Measurements from ENCODE around the gene MAPRE2. TPM values are rescaled to one million over a fixed set of nuclear protein-coding genes. Genes with fewer than 3 reads are reported as not detected.

The MAPRE2 gene
- total RNA-seq, 1 experiment from 2014 or later, result 9.1 TPM

GRCh38 chr18:35118641-35119040 lies 77.4 kb downstream of the MAPRE2 start:
- no peaks in the 10 kb centered on the region for H3F3A ChIP-seq (ENCODE audit: insufficient read depth, low read depth)
- no peaks in the 10 kb centered on the region for H3K36me3 ChIP-seq (ENCODE audit: low read depth)
- H3K79me2 ChIP-seq (ENCODE audit: low read depth), result no peaks in the 10 kb centered on the region
- H3K27ac ChIP-seq, result no peak overlapping the region
- TF ChIP-seq CTCF (conservative IDR thresholded peaks at IDR 0.05) (no peak), EZH2 (IDR thresholded peaks at IDR 0.05; ENCODE audit: low read depth) (no peak)
- H3K4me1 ChIP-seq (replicated peaks; ENCODE audit: insufficient read depth), result no peaks in the 10 kb centered on the region
- H2AFZ ChIP-seq, result no peak overlapping the region
- H3K9me2 ChIP-seq (ENCODE audit: insufficient read depth), result no peaks in the 10 kb centered on the region
- intact Hi-C loops (cut with micrococcal nuclease; ENCODE audit: unreplicated experiment), result no loop called here
- no peak overlapping the region for H3K4me2 ChIP-seq
- no peak for DNase-seq
- BruUV-seq (replicated peaks), result no TSS peak
- ChIA-PET CTCF (no interaction called here), POLR2A (ENCODE audit: unreplicated experiment) (no interaction called here)
- H3K9me3 ChIP-seq (ENCODE audit: insufficient read depth, low read depth), result no peaks in the 10 kb centered on the region
- no peaks in the 10 kb centered on the region for H3K27me3 ChIP-seq (ENCODE audit: insufficient read depth, low read depth)
- no peaks in the 10 kb centered on the region for H4K20me1 ChIP-seq (ENCODE audit: insufficient read depth)
- H3K4me3 ChIP-seq, result no peak overlapping the region

- CTCF ChIA-PET, result no interaction called here
- no peak for TF ChIP-seq CTCF (conservative IDR thresholded peaks at IDR 0.05)
- no peak for TF ChIP-seq EZH2 (IDR thresholded peaks at IDR 0.05; ENCODE audit: low read depth)
- no TSS peak for BruUV-seq (replicated peaks)
Observed at GRCh38 chr18:35121038-35121437, 79.8 kb downstream of the MAPRE2 start.

GRCh38 chr18:35121531-35121930 lies 80.3 kb downstream of the MAPRE2 start:
- Histone ChIP-seq H3K4me2 (no peak overlapping the region), H3K27me3 (ENCODE audit: insufficient read depth, low read depth) (no peaks in the 10 kb centered on the region), H3K36me3 (ENCODE audit: low read depth) (no peaks in the 10 kb centered on the region), H3K9me2 (ENCODE audit: insufficient read depth) (no peaks in the 10 kb centered on the region), H2AFZ (no peak overlapping the region), H3K27ac (no peak overlapping the region), H3K79me2 (ENCODE audit: low read depth) (no peaks in the 10 kb centered on the region), H4K20me1 (ENCODE audit: insufficient read depth) (no peaks in the 10 kb centered on the region), H3K4me3 (no peak overlapping the region), H3K9me3 (ENCODE audit: insufficient read depth, low read depth) (no peaks in the 10 kb centered on the region), H3F3A (ENCODE audit: insufficient read depth, low read depth) (no peaks in the 10 kb centered on the region), H3K4me1 (replicated peaks; ENCODE audit: insufficient read depth) (no peaks in the 10 kb centered on the region)
- DNase-seq, result no peak
- no TSS peak for BruUV-seq (replicated peaks)
- TF ChIP-seq EZH2 (IDR thresholded peaks at IDR 0.05; ENCODE audit: low read depth) (no peak), CTCF (conservative IDR thresholded peaks at IDR 0.05) (no peak)
- ChIA-PET POLR2A (ENCODE audit: unreplicated experiment) (no interaction called here), CTCF (no interaction called here)
- intact Hi-C loops (cut with micrococcal nuclease; ENCODE audit: unreplicated experiment), result no loop called here

More at GRCh38 chr18:35121038-35121437, 79.8 kb downstream of the MAPRE2 start:
- Histone ChIP-seq H3F3A (ENCODE audit: insufficient read depth, low read depth) (no peaks in the 10 kb centered on the region), H2AFZ (no peak overlapping the region), H4K20me1 (ENCODE audit: insufficient read depth) (no peaks in the 10 kb centered on the region), H3K4me1 (replicated peaks; ENCODE audit: insufficient read depth) (no peaks in the 10 kb centered on the region), H3K9me3 (ENCODE audit: insufficient read depth, low read depth) (no peaks in the 10 kb centered on the region), H3K27me3 (ENCODE audit: insufficient read depth, low read depth) (no peaks in the 10 kb centered on the region), H3K36me3 (ENCODE audit: low read depth) (no peaks in the 10 kb centered on the region), H3K9me2 (ENCODE audit: insufficient read depth) (no peaks in the 10 kb centered on the region), H3K4me3 (no peak overlapping the region), H3K79me2 (ENCODE audit: low read depth) (no peaks in the 10 kb centered on the region), H3K4me2 (no peak overlapping the region), H3K27ac (no peak overlapping the region)
- POLR2A ChIA-PET (ENCODE audit: unreplicated experiment), result no interaction called here
- intact Hi-C loops (cut with micrococcal nuclease; ENCODE audit: unreplicated experiment), result no loop called here
- DNase-seq, result no peak

Data from PC-9 (cell line).